ENCODE measurements around the gene TRIM72. TPM values are rescaled to one million over a fixed set of nuclear protein-coding genes. Genes with fewer than 3 reads are reported as not detected.

The TRIM72 gene
- polyA plus RNA-seq, 1 donor (not counting 4 experiments of a cell fraction or from before 2014, with no cell fraction given): not detected

- TF ChIP-seq CTCF (optimal IDR thresholded peaks at IDR 0.05 in 1 of 3, IDR thresholded peaks at IDR 0.05 in 1 of 3, conservative IDR thresholded peaks at IDR 0.05 in 1 of 3; ENCODE audit: extremely low read depth in 1 of 3, insufficient read depth in 2 of 3, low read length in 3 of 3) (no peak), EZH2 (IDR thresholded peaks at IDR 0.05; ENCODE audit: low read length) (no peak)
- no peak overlapping the region for H2AFZ ChIP-seq (ENCODE audit: control insufficient read depth, low read length)
- dilution Hi-C loops (cut with MboI; ENCODE audit: extremely low pct_ligation_motif_present, low sequenced_read_pairs): no loop called here
- H3K4me1 ChIP-seq (ENCODE audit: control insufficient read depth, extremely low read depth, insufficient read depth, low read length): peaks cover 10% of the 10 kb centered on the region
- FAIRE-seq (no peak), DNase-seq (ENCODE audit: low read depth, low spot score) (no peak)
- no peaks in the 10 kb centered on the region for H3K9me1 ChIP-seq (ENCODE audit: control insufficient read depth, extremely low read depth, insufficient read depth, low read length)
- no peaks in the 10 kb centered on the region for H3K27me3 ChIP-seq (ENCODE audit: control insufficient read depth, extremely low read depth, insufficient read depth, low read length)
- H3K4me3 ChIP-seq (ENCODE audit: control insufficient read depth in 2 of 3, extremely low read depth in 1 of 3, insufficient read depth in 2 of 3, low read depth in 1 of 3, low read length in 3 of 3): no peak overlapping the region
- H3K36me3 ChIP-seq (ENCODE audit: control insufficient read depth in 2 of 2, extremely low read depth in 1 of 2, insufficient read depth in 2 of 2, low read length in 2 of 2): no peaks in the 10 kb centered on the region
- no peak overlapping the region for H3K9ac ChIP-seq (ENCODE audit: control insufficient read depth, extremely low read depth, insufficient read depth, low read length)
- H3K27ac ChIP-seq (ENCODE audit: control insufficient read depth, insufficient read depth, low read length): no peak overlapping the region
- no peaks in the 10 kb centered on the region for H3K9me3 ChIP-seq (ENCODE audit: control insufficient read depth, low read depth, low read length)
- H4K20me1 ChIP-seq (ENCODE audit: control insufficient read depth, extremely low read depth, insufficient read depth, low read length): no peaks in the 10 kb centered on the region
- no peak overlapping the region for H3K4me2 ChIP-seq (ENCODE audit: control insufficient read depth, extremely low read depth, insufficient read depth, low read depth, low read length)
- H3K79me2 ChIP-seq (ENCODE audit: control insufficient read depth, insufficient read depth, low read length): no peaks in the 10 kb centered on the region
These were observed 39.7 kb downstream of the TRIM72 start for GRCh38 chr16:31253642-31254045.

- no peak for FAIRE-seq
- dilution Hi-C loops (cut with MboI; ENCODE audit: extremely low pct_ligation_motif_present, low sequenced_read_pairs): no loop called here
These were observed 42.5 kb downstream of the TRIM72 start for GRCh38 chr16:31256466-31256865.

More at GRCh38 chr16:31256466-31256865, 42.5 kb downstream of the TRIM72 start:
- Histone ChIP-seq H3K9ac (ENCODE audit: control insufficient read depth, extremely low read depth, insufficient read depth, low read length) (no peak overlapping the region), H3K27ac (ENCODE audit: control insufficient read depth, insufficient read depth, low read length) (no peak overlapping the region), H3K36me3 (ENCODE audit: control insufficient read depth in 2 of 2, extremely low read depth in 1 of 2, insufficient read depth in 2 of 2, low read length in 2 of 2) (no peaks in the 10 kb centered on the region), H3K79me2 (ENCODE audit: control insufficient read depth, insufficient read depth, low read length) (no peaks in the 10 kb centered on the region), H3K27me3 (ENCODE audit: control insufficient read depth, extremely low read depth, insufficient read depth, low read length) (no peaks in the 10 kb centered on the region), H3K9me1 (ENCODE audit: control insufficient read depth, extremely low read depth, insufficient read depth, low read length) (no peaks in the 10 kb centered on the region), H4K20me1 (ENCODE audit: control insufficient read depth, extremely low read depth, insufficient read depth, low read length) (no peaks in the 10 kb centered on the region), H3K4me1 (ENCODE audit: control insufficient read depth, extremely low read depth, insufficient read depth, low read length) (peaks cover 8% of the 10 kb centered on the region), H3K4me3 (ENCODE audit: control insufficient read depth in 2 of 3, extremely low read depth in 1 of 3, insufficient read depth in 2 of 3, low read depth in 1 of 3, low read length in 3 of 3) (no peak overlapping the region), H3K9me3 (ENCODE audit: control insufficient read depth, low read depth, low read length) (no peaks in the 10 kb centered on the region), H2AFZ (ENCODE audit: control insufficient read depth, low read length) (no peak overlapping the region), H3K4me2 (ENCODE audit: control insufficient read depth, extremely low read depth, insufficient read depth, low read depth, low read length) (no peak overlapping the region)
- no peak for TF ChIP-seq EZH2 (IDR thresholded peaks at IDR 0.05; ENCODE audit: low read length)
- TF ChIP-seq CTCF (optimal IDR thresholded peaks at IDR 0.05 in 1 of 3, IDR thresholded peaks at IDR 0.05 in 1 of 3, conservative IDR thresholded peaks at IDR 0.05 in 1 of 3; ENCODE audit: extremely low read depth in 1 of 3, insufficient read depth in 2 of 3, low read length in 3 of 3): no peak
- DNase-seq (ENCODE audit: low read depth, low spot score): no peak
